Measurements from ENCODE around the gene SETD2. TPM values are rescaled to one million over a fixed set of nuclear protein-coding genes. Genes with fewer than 3 reads are reported as not detected.

Gene SETD2
- total and polyA plus RNA-seq, 2 donors (not counting 1 experiment from before 2014, with no cell fraction given) = 22.5 to 35.3 TPM

GRCh38 chr3:47158208-47158607 is 5.7 kb downstream of the SETD2 start:
- no peak overlapping the region for H2AFZ ChIP-seq (ENCODE audit: low read length)
- H3K4me3 ChIP-seq (replicated peaks in 1 of 4; ENCODE audit: control extremely low read depth in 1 of 4, insufficient read depth in 1 of 4, low read depth in 3 of 4, low read length in 4 of 4) = no peak overlapping the region
- H3K36me3 ChIP-seq (ENCODE audit: control insufficient read depth, insufficient read depth, low read length) = no peaks in the 10 kb centered on the region
- peaks cover 3% of the 10 kb centered on the region for H4K20me1 ChIP-seq (ENCODE audit: control insufficient read depth, extremely low read depth, insufficient read depth, low read length)
- H3K4me1 ChIP-seq (ENCODE audit: control insufficient read depth, extremely low read depth, insufficient read depth, low read length) = peaks cover 3% of the 10 kb centered on the region
- H3K27ac ChIP-seq (ENCODE audit: insufficient read depth, low read length) = no peak overlapping the region
- TF ChIP-seq EZH2 (IDR thresholded peaks at IDR 0.05; ENCODE audit: low read length, missing control alignments) = no peak
- TF ChIP-seq, protein P1, sequence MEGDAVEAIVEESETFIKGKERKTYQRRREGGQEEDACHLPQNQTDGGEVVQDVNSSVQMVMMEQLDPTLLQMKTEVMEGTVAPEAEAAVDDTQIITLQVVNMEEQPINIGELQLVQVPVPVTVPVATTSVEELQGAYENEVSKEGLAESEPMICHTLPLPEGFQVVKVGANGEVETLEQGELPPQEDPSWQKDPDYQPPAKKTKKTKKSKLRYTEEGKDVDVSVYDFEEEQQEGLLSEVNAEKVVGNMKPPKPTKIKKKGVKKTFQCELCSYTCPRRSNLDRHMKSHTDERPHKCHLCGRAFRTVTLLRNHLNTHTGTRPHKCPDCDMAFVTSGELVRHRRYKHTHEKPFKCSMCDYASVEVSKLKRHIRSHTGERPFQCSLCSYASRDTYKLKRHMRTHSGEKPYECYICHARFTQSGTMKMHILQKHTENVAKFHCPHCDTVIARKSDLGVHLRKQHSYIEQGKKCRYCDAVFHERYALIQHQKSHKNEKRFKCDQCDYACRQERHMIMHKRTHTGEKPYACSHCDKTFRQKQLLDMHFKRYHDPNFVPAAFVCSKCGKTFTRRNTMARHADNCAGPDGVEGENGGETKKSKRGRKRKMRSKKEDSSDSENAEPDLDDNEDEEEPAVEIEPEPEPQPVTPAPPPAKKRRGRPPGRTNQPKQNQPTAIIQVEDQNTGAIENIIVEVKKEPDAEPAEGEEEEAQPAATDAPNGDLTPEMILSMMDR (conservative IDR thresholded peaks at IDR 0.05 in 1 of 2, IDR thresholded peaks at IDR 0.05 in 1 of 2; ENCODE audit: low read depth in 1 of 2, low read length in 2 of 2) = no peak
- H3K9ac ChIP-seq (ENCODE audit: insufficient read depth, low read length) = no peak overlapping the region
- H3K4me2 ChIP-seq (ENCODE audit: extremely low read depth, insufficient read depth, low read length) = no peak overlapping the region
- H3K79me2 ChIP-seq (ENCODE audit: control insufficient read depth, insufficient read depth, low read length) = peaks cover 96% of the 10 kb centered on the region
- no peak for DNase-seq (ENCODE audit: low read depth in 2 of 2)
- H3K27me3 ChIP-seq (ENCODE audit: control insufficient read depth, insufficient read depth, low read length) = no peaks in the 10 kb centered on the region
- H3K9me3 ChIP-seq (ENCODE audit: control insufficient read depth, insufficient read depth, low read depth, low read length) = no peaks in the 10 kb centered on the region

DNA sequence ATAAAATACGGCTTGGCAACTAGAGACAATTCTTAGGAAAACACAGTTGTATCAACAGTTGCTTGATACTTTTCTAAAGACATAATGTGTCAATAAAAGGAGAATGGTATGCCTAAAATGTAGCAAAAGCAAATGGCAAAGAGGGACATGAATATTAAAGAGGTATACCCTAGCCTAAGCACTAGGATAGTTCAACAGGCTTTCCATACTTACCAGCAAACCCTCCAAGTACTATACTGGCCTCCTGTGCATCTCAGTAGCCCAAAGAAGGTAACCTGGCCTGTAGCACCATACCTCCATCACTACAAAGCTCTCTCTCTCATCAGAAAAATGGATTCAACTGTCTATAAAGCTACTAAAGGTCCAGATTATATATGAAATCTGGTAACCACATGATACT is 7.5 kb downstream of the SETD2 start:
- Histone ChIP-seq H3K9ac (ENCODE audit: insufficient read depth, low read length) (no peak overlapping the region), H3K4me2 (ENCODE audit: extremely low read depth, insufficient read depth, low read length) (no peak overlapping the region), H3K9me3 (ENCODE audit: control insufficient read depth, insufficient read depth, low read depth, low read length) (no peaks in the 10 kb centered on the region), H2AFZ (ENCODE audit: low read length) (no peak overlapping the region), H3K79me2 (ENCODE audit: control insufficient read depth, insufficient read depth, low read length) (peaks cover 95% of the 10 kb centered on the region), H4K20me1 (ENCODE audit: control insufficient read depth, extremely low read depth, insufficient read depth, low read length) (peaks cover 3% of the 10 kb centered on the region), H3K36me3 (ENCODE audit: control insufficient read depth, insufficient read depth, low read length) (no peaks in the 10 kb centered on the region), H3K27ac (ENCODE audit: insufficient read depth, low read length) (no peak overlapping the region), H3K4me3 (replicated peaks in 1 of 4; ENCODE audit: control extremely low read depth in 1 of 4, insufficient read depth in 1 of 4, low read depth in 3 of 4, low read length in 4 of 4) (no peak overlapping the region), H3K27me3 (ENCODE audit: control insufficient read depth, insufficient read depth, low read length) (no peaks in the 10 kb centered on the region), H3K4me1 (ENCODE audit: control insufficient read depth, extremely low read depth, insufficient read depth, low read length) (peaks cover 3% of the 10 kb centered on the region)
- no peak for TF ChIP-seq EZH2 (IDR thresholded peaks at IDR 0.05; ENCODE audit: low read length, missing control alignments)
- TF ChIP-seq, protein P1 (conservative IDR thresholded peaks at IDR 0.05 in 1 of 2, IDR thresholded peaks at IDR 0.05 in 1 of 2; ENCODE audit: low read depth in 1 of 2, low read length in 2 of 2) = no peak
- DNase-seq (ENCODE audit: low read depth in 2 of 2) = no peak

- H2AFZ ChIP-seq (ENCODE audit: low read length) = no peak overlapping the region
- H3K9ac ChIP-seq (ENCODE audit: insufficient read depth, low read length) = no peak overlapping the region
- no peaks in the 10 kb centered on the region for H3K27me3 ChIP-seq (ENCODE audit: control insufficient read depth, insufficient read depth, low read length)
- no peak overlapping the region for H3K4me3 ChIP-seq (replicated peaks in 1 of 4; ENCODE audit: control extremely low read depth in 1 of 4, insufficient read depth in 1 of 4, low read depth in 3 of 4, low read length in 4 of 4)
- peak in 1 of 2 donors; percentile 43 for DNase-seq (ENCODE audit: low read depth in 2 of 2)
- no peak overlapping the region for H3K4me2 ChIP-seq (ENCODE audit: extremely low read depth, insufficient read depth, low read length)
- no peaks in the 10 kb centered on the region for H3K4me1 ChIP-seq (ENCODE audit: control insufficient read depth, extremely low read depth, insufficient read depth, low read length)
- H3K79me2 ChIP-seq (ENCODE audit: control insufficient read depth, insufficient read depth, low read length) = peaks cover 88% of the 10 kb centered on the region
- H3K36me3 ChIP-seq (ENCODE audit: control insufficient read depth, insufficient read depth, low read length) = no peaks in the 10 kb centered on the region
- H3K27ac ChIP-seq (ENCODE audit: insufficient read depth, low read length) = no peak overlapping the region
- no peaks in the 10 kb centered on the region for H4K20me1 ChIP-seq (ENCODE audit: control insufficient read depth, extremely low read depth, insufficient read depth, low read length)
- no peaks in the 10 kb centered on the region for H3K9me3 ChIP-seq (ENCODE audit: control insufficient read depth, insufficient read depth, low read depth, low read length)
- TF ChIP-seq, protein P1 (conservative IDR thresholded peaks at IDR 0.05 in 1 of 2, IDR thresholded peaks at IDR 0.05 in 1 of 2; ENCODE audit: low read depth in 1 of 2, low read length in 2 of 2) = no peak
- no peak for TF ChIP-seq EZH2 (IDR thresholded peaks at IDR 0.05; ENCODE audit: low read length, missing control alignments)
Observed at GRCh38 chr3:47152578-47152977, 11.3 kb downstream of the SETD2 start.

All from fibroblast of lung (primary cell).